ENCODE measurements around the gene FBLN5.

Gene FBLN5

GRCh38 chr14:91927800-91928199 is 19.7 kb downstream of the FBLN5 start:
- Histone ChIP-seq H3K9ac (ENCODE audit: low read length in 5 of 5) (no peak overlapping the region), H3K27ac (ENCODE audit: low read depth, low read length) (no peak overlapping the region), H3K9me3 (ENCODE audit: control insufficient read depth in 5 of 5, low read length in 5 of 5) (no peaks in the 10 kb centered on the region), H3K36me3 (ENCODE audit: control insufficient read depth in 5 of 5, insufficient read depth in 5 of 5, low read length in 5 of 5) (peaks cover 0 to 10% (median 4%) of the 10 kb centered on the region in 5 donors), H3K4me3 (ENCODE audit: low read depth in 1 of 5, low read length in 5 of 5) (no peak overlapping the region), H3K4me1 (ENCODE audit: control insufficient read depth in 5 of 5, insufficient read depth in 5 of 5, low read length in 5 of 5) (peaks cover 2 to 35% (median 23%) of the 10 kb centered on the region in 5 donors), H3K27me3 (ENCODE audit: control insufficient read depth in 5 of 5, insufficient read depth in 4 of 5, low read length in 5 of 5) (no peaks in the 10 kb centered on the region)

GRCh38 chr14:91927191-91927590 is 20.3 kb downstream of the FBLN5 start:
- Histone ChIP-seq H3K27ac (ENCODE audit: low read depth, low read length) (no peak overlapping the region), H3K4me3 (ENCODE audit: low read depth in 1 of 5, low read length in 5 of 5) (no peak overlapping the region), H3K9me3 (ENCODE audit: control insufficient read depth in 5 of 5, low read length in 5 of 5) (no peaks in the 10 kb centered on the region), H3K27me3 (ENCODE audit: control insufficient read depth in 5 of 5, insufficient read depth in 4 of 5, low read length in 5 of 5) (no peaks in the 10 kb centered on the region), H3K9ac (ENCODE audit: low read length in 5 of 5) (no peak overlapping the region), H3K36me3 (ENCODE audit: control insufficient read depth in 5 of 5, insufficient read depth in 5 of 5, low read length in 5 of 5) (peaks cover 0 to 10% (median 4%) of the 10 kb centered on the region in 5 donors), H3K4me1 (ENCODE audit: control insufficient read depth in 5 of 5, insufficient read depth in 5 of 5, low read length in 5 of 5) (peaks cover 2 to 40% (median 24%) of the 10 kb centered on the region in 5 donors)

GRCh38 chr14:91926131-91926890 is 21.2 kb downstream of the FBLN5 start:
- peaks cover 0 to 37% (median 24%) of the 10 kb centered on the region in 5 donors for H3K4me1 ChIP-seq (ENCODE audit: control insufficient read depth in 5 of 5, insufficient read depth in 5 of 5, low read length in 5 of 5)
- peaks cover 0 to 10% (median 4%) of the 10 kb centered on the region in 5 donors for H3K36me3 ChIP-seq (ENCODE audit: control insufficient read depth in 5 of 5, insufficient read depth in 5 of 5, low read length in 5 of 5)
- no peak overlapping the region for H3K9ac ChIP-seq (ENCODE audit: low read length in 5 of 5)
- H3K27me3 ChIP-seq (ENCODE audit: control insufficient read depth in 5 of 5, insufficient read depth in 4 of 5, low read length in 5 of 5): no peaks in the 10 kb centered on the region
- H3K4me3 ChIP-seq (ENCODE audit: low read depth in 1 of 5, low read length in 5 of 5): no peak overlapping the region
- H3K27ac ChIP-seq (ENCODE audit: low read depth, low read length): no peak overlapping the region
- H3K9me3 ChIP-seq (ENCODE audit: control insufficient read depth in 5 of 5, low read length in 5 of 5): no peaks in the 10 kb centered on the region

GRCh38 chr14:91925727-91926121 is 21.8 kb downstream of the FBLN5 start:
- Histone ChIP-seq H3K4me3 (ENCODE audit: low read depth in 1 of 5, low read length in 5 of 5) (no peak overlapping the region), H3K27ac (ENCODE audit: low read depth, low read length) (no peak overlapping the region), H3K36me3 (ENCODE audit: control insufficient read depth in 5 of 5, insufficient read depth in 5 of 5, low read length in 5 of 5) (peaks cover 0 to 10% (median 4%) of the 10 kb centered on the region in 5 donors), H3K9me3 (ENCODE audit: control insufficient read depth in 5 of 5, low read length in 5 of 5) (no peaks in the 10 kb centered on the region), H3K27me3 (ENCODE audit: control insufficient read depth in 5 of 5, insufficient read depth in 4 of 5, low read length in 5 of 5) (no peaks in the 10 kb centered on the region), H3K4me1 (ENCODE audit: control insufficient read depth in 5 of 5, insufficient read depth in 5 of 5, low read length in 5 of 5) (peaks cover 0 to 34% (median 23%) of the 10 kb centered on the region in 5 donors), H3K9ac (ENCODE audit: low read length in 5 of 5) (no peak overlapping the region)

- H3K9ac ChIP-seq (ENCODE audit: low read length in 5 of 5): no peak overlapping the region
- no peaks in the 10 kb centered on the region for H3K9me3 ChIP-seq (ENCODE audit: control insufficient read depth in 5 of 5, low read length in 5 of 5)
- peaks cover 0 to 39% (median 29%) of the 10 kb centered on the region in 5 donors for H3K4me1 ChIP-seq (ENCODE audit: control insufficient read depth in 5 of 5, insufficient read depth in 5 of 5, low read length in 5 of 5)
- peaks cover 0 to 10% (median 4%) of the 10 kb centered on the region in 5 donors for H3K36me3 ChIP-seq (ENCODE audit: control insufficient read depth in 5 of 5, insufficient read depth in 5 of 5, low read length in 5 of 5)
- H3K27me3 ChIP-seq (ENCODE audit: control insufficient read depth in 5 of 5, insufficient read depth in 4 of 5, low read length in 5 of 5): no peaks in the 10 kb centered on the region
- H3K27ac ChIP-seq (ENCODE audit: low read depth, low read length): no peak overlapping the region
- H3K4me3 ChIP-seq (ENCODE audit: low read depth in 1 of 5, low read length in 5 of 5): no peak overlapping the region
Observed at GRCh38 chr14:91925001-91925726, 22.3 kb downstream of the FBLN5 start.

GRCh38 chr14:91920526-91920925 is 27.0 kb downstream of the FBLN5 start:
- H3K27ac ChIP-seq (ENCODE audit: low read depth, low read length): no peak overlapping the region
- H3K36me3 ChIP-seq (ENCODE audit: control insufficient read depth in 5 of 5, insufficient read depth in 5 of 5, low read length in 5 of 5): peaks cover 0 to 2% (median 0%) of the 10 kb centered on the region in 5 donors
- no peaks in the 10 kb centered on the region for H3K27me3 ChIP-seq (ENCODE audit: control insufficient read depth in 5 of 5, insufficient read depth in 4 of 5, low read length in 5 of 5)
- no peak overlapping the region for H3K4me3 ChIP-seq (ENCODE audit: low read depth in 1 of 5, low read length in 5 of 5)
- no peaks in the 10 kb centered on the region for H3K9me3 ChIP-seq (ENCODE audit: control insufficient read depth in 5 of 5, low read length in 5 of 5)
- H3K9ac ChIP-seq (ENCODE audit: low read length in 5 of 5): no peak overlapping the region
- peaks cover 2 to 53% (median 48%) of the 10 kb centered on the region in 5 donors for H3K4me1 ChIP-seq (ENCODE audit: control insufficient read depth in 5 of 5, insufficient read depth in 5 of 5, low read length in 5 of 5)

- H3K4me1 ChIP-seq (ENCODE audit: control insufficient read depth in 5 of 5, insufficient read depth in 5 of 5, low read length in 5 of 5): peaks cover 2 to 48% (median 41%) of the 10 kb centered on the region in 5 donors
- H3K36me3 ChIP-seq (ENCODE audit: control insufficient read depth in 5 of 5, insufficient read depth in 5 of 5, low read length in 5 of 5): no peaks in the 10 kb centered on the region
- H3K9ac ChIP-seq (ENCODE audit: low read length in 5 of 5): no peak overlapping the region
- peak overlapping the region; percentile 47 for H3K27ac ChIP-seq (ENCODE audit: low read depth, low read length)
- H3K4me3 ChIP-seq (ENCODE audit: low read depth in 1 of 5, low read length in 5 of 5): peak overlapping the region in 1 of 5 donors; percentile 17
- no peaks in the 10 kb centered on the region for H3K27me3 ChIP-seq (ENCODE audit: control insufficient read depth in 5 of 5, insufficient read depth in 4 of 5, low read length in 5 of 5)
- no peaks in the 10 kb centered on the region for H3K9me3 ChIP-seq (ENCODE audit: control insufficient read depth in 5 of 5, low read length in 5 of 5)
Observed at GRCh38 chr14:91919814-91920213, 27.7 kb downstream of the FBLN5 start.

- Histone ChIP-seq H3K36me3 (ENCODE audit: control insufficient read depth in 5 of 5, insufficient read depth in 5 of 5, low read length in 5 of 5) (no peaks in the 10 kb centered on the region), H3K4me3 (ENCODE audit: low read depth in 1 of 5, low read length in 5 of 5) (no peak overlapping the region), H3K9ac (ENCODE audit: low read length in 5 of 5) (no peak overlapping the region), H3K9me3 (ENCODE audit: control insufficient read depth in 5 of 5, low read length in 5 of 5) (no peaks in the 10 kb centered on the region), H3K4me1 (ENCODE audit: control insufficient read depth in 5 of 5, insufficient read depth in 5 of 5, low read length in 5 of 5) (peaks cover 2 to 48% (median 40%) of the 10 kb centered on the region in 5 donors), H3K27me3 (ENCODE audit: control insufficient read depth in 5 of 5, insufficient read depth in 4 of 5, low read length in 5 of 5) (no peaks in the 10 kb centered on the region), H3K27ac (ENCODE audit: low read depth, low read length) (no peak overlapping the region)
Observed at GRCh38 chr14:91918186-91918883, 29.2 kb downstream of the FBLN5 start.

- H3K27me3 ChIP-seq (ENCODE audit: control insufficient read depth in 5 of 5, insufficient read depth in 4 of 5, low read length in 5 of 5): no peaks in the 10 kb centered on the region
- peaks cover 0 to 1% (median 0%) of the 10 kb centered on the region in 5 donors for H3K36me3 ChIP-seq (ENCODE audit: control insufficient read depth in 5 of 5, insufficient read depth in 5 of 5, low read length in 5 of 5)
- H3K4me1 ChIP-seq (ENCODE audit: control insufficient read depth in 5 of 5, insufficient read depth in 5 of 5, low read length in 5 of 5): peaks cover 0 to 6% (median 0%) of the 10 kb centered on the region in 5 donors
- no peak overlapping the region for H3K9ac ChIP-seq (ENCODE audit: low read length in 5 of 5)
- no peak overlapping the region for H3K27ac ChIP-seq (ENCODE audit: low read depth, low read length)
- H3K4me3 ChIP-seq (ENCODE audit: low read depth in 1 of 5, low read length in 5 of 5): no peak overlapping the region
- H3K9me3 ChIP-seq (ENCODE audit: control insufficient read depth in 5 of 5, low read length in 5 of 5): no peaks in the 10 kb centered on the region
Observed at GRCh38 chr14:91912035-91912434, 35.5 kb downstream of the FBLN5 start.

All from subcutaneous abdominal adipose tissue (tissue), 5 donors.